Fibroblast of peridontal ligament (primary cell): ENCODE data around the gene SLC46A3.

Source experiments
- DNase-seq: peaks from one replicate; pipeline ENCODE4 v3.0.0-alpha.2; 2010; ENCODE audit errors: extremely low read depth

SLC46A3 gene

DNA sequence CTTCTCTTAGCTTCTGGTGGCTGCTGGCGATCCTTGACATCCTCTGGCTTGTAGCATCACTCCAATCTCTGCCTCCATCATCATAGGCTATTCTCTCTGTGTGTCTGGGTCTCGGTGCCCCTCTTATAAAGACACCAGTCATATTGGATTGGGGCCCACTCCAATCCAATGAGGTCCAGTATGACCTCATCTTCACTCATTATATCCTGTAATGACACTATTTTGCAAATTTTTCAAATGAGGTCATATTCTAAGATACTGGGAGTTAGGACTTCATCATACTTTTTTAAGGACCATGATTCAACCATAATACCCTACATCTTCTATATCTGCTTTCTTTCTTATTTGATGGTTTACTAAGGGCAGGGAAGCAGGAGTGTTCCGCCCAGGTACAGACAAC is 12.0 kb upstream of the SLC46A3 start:
- DNase-seq: no peak

- DNase-seq: no peak
These were observed 10.8 kb upstream of the SLC46A3 start for GRCh38 chr13:28729541-28729940.

GRCh38 chr13:28728642-28729041 is 9.9 kb upstream of the SLC46A3 start:
- DNase-seq: no peak

GRCh38 chr13:28725046-28725610 is 6.4 kb upstream of the SLC46A3 start:
- no peak for DNase-seq

DNA sequence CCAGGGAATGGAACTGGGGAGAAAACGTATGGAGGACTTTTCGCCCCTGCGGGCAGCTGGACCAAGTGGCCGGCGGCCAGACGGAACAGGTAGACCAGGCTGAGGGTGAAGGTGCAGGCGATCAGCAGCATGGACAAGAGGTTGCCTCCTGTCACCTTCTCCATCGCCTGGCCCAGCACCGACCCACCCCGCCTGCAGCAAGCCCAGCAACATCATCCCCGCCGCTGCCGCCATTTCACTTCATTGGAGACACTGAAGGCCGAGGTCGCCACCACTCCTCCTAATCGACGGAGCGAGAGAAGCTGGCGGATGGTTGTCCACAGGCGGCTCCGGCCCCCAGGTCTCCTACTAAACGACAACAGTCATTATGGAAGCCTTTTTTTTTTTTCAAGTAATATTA is 5.0 kb upstream of the SLC46A3 start:
- no peak for DNase-seq

GRCh38 chr13:28719227-28720055 is 671 bp upstream of the SLC46A3 start:
- peak; percentile 45 for DNase-seq

DNA sequence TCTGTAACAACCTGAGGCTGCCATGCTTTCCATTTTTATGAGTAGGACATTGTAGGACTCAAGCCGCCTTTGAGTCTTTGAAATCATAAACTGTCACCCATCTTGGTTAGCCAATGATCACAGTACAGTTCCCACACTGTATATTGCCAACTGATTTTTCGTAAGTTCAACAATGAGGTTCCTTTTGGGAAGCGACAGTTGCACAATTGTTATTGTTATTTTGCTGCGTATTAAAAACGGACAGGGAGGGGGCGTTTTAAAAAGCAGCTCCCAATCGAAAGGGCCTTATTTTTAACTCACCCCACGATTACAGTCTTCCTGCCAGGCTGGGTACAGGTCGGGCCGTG is 601 bp downstream of the SLC46A3 start:
- DNase-seq: peak; percentile 40

- DNase-seq: no peak
These were observed 1.6 kb downstream of the SLC46A3 start for GRCh38 chr13:28717170-28717569.

DNA sequence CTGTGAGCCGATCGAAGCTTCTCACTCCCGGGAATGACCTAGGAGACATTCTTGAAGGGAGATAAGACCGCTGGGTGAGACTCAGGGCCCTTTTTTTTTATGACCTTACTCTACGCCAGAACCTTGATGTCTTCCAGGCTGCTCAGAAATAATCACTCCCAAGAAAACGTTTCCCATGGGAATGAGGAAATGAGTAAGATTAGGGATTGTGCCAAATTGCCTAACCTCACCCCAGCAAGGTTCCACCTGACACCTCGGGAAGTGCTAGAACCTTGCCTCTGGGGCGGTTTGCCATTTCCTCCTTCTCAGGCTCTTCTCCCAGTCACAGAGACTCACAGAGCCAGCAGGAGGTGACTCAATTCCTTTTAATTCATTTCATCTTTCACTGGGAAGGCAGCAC is 2.3 kb downstream of the SLC46A3 start:
- DNase-seq: peak; percentile 24

GRCh38 chr13:28714651-28715050 is 4.1 kb downstream of the SLC46A3 start:
- no peak for DNase-seq

- DNase-seq: no peak
These were observed 8.6 kb downstream of the SLC46A3 start for GRCh38 chr13:28710161-28710560.

GRCh38 chr13:28707629-28708427 is 10.9 kb downstream of the SLC46A3 start:
- peak; percentile 96 for DNase-seq

DNA sequence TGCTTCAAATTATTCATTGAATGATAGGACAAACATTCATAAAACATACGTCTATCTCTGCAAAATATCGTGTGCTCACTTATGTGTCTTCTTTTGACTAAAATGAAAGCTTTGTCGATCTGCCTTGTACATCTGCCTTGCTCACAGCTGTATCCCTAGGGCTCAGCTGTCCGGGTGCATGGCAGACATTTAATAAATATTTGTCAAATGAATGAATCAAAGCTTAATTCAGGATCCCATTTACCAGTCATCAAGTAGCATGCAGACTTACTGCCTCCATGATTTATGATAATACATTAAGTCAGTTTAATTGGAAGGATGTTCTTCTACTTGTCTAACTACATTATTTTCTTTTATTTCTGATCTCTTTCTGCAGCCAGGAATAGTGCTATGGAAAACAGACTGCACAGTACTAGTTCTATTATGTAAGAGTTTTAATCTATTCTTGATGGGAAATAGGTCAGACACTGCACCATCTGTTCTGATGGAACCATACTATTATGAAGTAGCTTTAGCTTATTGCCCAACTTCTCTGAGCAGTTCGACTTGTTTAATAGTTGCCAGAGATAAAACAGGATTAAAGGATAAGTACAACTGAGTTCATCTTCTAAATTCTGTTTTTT is 13.2 kb downstream of the SLC46A3 start:
- peak; percentile 54 for DNase-seq

- no peak for DNase-seq
These were observed 13.9 kb downstream of the SLC46A3 start for GRCh38 chr13:28704919-28705318.

- DNase-seq: no peak
These were observed 14.5 kb downstream of the SLC46A3 start for GRCh38 chr13:28704282-28704681.

DNA sequence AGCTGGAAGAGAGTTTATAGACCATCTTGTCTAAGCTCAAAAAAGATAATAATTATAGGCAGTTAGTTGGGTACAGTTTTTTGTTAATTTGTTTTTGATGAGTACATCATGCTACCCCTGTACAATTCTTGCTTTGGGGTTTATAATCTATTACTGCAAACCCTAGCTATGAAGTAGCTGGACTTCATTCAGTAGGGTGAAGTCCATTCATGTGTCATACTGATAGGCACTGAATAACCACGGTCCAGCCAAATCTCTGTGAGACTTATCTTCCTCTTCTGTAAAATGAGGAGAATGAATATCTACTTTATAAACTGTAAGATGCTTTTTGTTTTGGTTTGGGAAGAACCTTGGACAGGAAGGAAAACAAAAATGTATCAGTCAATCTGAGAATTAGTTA is 19.5 kb downstream of the SLC46A3 start:
- no peak for DNase-seq

DNA sequence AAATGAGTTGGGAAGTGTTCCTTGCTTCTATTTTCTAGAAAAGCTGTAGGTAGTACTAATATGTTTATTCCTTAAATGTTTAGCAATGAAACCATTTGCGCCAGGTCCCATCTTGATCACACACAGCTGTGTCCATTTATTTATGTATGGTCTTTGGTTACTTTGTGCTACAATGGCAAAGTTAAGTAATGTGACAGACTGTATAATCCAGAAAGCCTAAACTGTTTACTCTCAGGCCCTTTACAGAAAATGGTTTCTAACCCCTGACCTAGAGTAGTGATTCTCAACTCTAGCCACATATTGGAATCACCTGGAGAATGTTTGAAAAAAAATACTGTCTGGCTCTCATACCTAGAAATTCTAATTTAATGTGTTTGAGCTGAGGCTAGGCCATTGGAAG is 21.3 kb downstream of the SLC46A3 start:
- DNase-seq: no peak

GRCh38 chr13:28693605-28694491 is 24.9 kb downstream of the SLC46A3 start:
- DNase-seq: peak; percentile 62

DNA sequence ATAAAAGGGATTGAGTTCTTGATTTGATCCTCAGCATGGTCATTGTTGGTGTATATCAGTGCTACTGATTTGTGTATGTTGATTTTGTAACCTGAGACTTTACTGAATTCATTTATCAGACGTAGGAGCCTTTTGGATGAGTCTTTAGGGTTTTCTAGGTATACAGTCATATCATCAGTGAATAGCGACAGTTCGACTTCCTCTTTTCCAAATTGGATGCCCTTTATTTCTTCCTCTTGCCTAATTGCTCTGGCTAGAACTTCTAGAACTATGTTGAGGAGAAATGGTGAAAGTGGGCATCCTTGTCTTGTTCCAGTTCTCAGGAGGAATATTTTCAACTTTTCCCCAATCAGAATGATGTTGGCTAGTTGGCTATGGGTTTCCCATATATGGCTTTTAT is 32.9 kb downstream of the SLC46A3 start:
- no peak for DNase-seq

GRCh38 chr13:28685114-28685513 is 33.7 kb downstream of the SLC46A3 start:
- no peak for DNase-seq

DNA sequence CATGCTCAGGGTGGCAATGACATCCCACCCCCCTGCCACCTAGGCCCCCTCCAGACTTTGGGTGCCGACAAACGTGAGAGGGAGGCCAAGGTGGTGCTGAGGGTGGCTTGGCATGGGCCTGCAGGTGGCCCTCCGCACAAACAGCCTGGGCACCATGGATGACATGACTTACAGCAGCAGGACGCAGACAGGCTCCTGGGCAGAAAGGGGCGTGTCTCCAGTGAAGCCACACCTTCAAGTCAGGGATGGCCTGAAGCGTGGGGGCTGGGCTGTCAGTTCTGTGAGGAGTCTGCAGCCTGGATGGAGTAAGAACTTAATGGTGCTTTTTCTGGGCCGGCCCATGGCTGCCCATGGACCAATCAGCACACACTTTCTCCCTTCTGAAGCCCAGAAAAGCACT is 34.5 kb downstream of the SLC46A3 start:
- DNase-seq: no peak
